Measurements from ENCODE around the gene SUPT20H. TPM values are rescaled to one million over a fixed set of nuclear protein-coding genes. Genes with fewer than 3 reads are reported as not detected.

Gene SUPT20H
- total RNA-seq, 2 experiments from 2014 or later = 47.3 to 53.5 TPM

Other genes starting within 250 kb of the SUPT20H start
- gene RFXAP, start 240.5 kb downstream of the SUPT20H start, total RNA-seq = 10 to 100 TPM; 12.6 to 15.6 TPM
- gene SMAD9, start 139.4 kb downstream of the SUPT20H start, total RNA-seq = under 1 TPM; 0.10 to 0.54 TPM
- gene ALG5, start 60.3 kb downstream of the SUPT20H start, total RNA-seq = 10 to 100 TPM; 41.6 to 42.3 TPM
- 100 to 1,000 TPM; 188 to 193 TPM for gene EXOSC8, start 58.9 kb downstream of the SUPT20H start, total RNA-seq
- gene CSNK1A1L, start 46.0 kb upstream of the SUPT20H start, total RNA-seq = under 1 TPM in 1 of 2 experiments, not detected in 1; 0.08 TPM